Measurements from ENCODE around the gene SLC35D1.

SLC35D1 gene

DNA sequence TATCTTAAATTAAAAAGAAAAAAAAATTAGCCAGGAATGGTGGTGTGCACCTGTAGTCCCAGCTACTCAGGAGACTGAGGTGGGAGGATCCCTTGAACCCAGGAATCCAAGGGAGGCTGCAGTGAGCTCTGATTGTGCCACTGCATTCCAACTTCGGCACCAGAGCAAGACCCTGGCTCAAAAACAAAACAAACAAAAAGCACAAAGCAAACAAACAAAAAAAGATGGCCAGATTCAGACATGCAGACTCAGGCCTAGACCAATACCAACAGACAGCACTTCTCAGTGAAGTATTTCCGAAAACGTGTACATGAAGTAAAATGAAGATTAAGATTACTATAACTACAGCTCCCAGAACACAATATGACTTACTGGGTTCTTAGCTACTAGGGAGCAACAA is 10.6 kb downstream of the SLC35D1 start:
- no peak for DNase-seq

DNA sequence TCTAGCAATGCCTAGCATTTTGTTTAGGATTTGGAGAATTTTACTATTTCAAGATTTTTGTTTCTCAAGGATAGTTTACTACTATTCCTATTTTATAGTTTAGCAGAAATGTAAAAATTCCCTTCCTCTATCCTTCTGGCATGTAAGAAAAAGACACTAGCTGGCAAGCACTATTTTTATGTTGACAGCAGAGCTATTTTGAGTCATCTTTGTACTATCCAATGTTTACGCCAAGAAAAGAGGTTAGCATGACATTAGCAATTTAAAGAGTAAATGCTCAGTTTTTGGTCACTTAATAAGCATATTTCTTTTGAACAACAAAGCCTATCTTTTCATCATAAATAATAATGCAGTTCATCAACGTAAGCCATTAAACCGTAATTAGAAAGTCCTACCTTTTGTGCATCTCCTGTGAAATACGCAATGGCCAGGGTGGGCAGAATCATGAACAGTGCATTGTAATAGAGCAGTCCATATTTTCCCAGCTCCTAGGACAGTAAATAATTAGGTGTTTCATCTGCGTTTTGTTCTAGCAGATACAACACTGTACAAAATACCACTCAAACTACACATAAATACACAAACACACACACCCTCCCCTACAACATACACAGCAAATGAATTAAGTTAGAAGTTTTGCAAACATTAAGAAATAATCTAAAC is 12.0 kb downstream of the SLC35D1 start:
- no peak for DNase-seq

- DNase-seq: no peak
These were observed 13.5 kb downstream of the SLC35D1 start for GRCh38 chr1:67040405-67040804.

- no peak for DNase-seq
These were observed 22.1 kb downstream of the SLC35D1 start for GRCh38 chr1:67031859-67032247.

GRCh38 chr1:67031121-67031858 is 22.7 kb downstream of the SLC35D1 start:
- DNase-seq: no peak

- DNase-seq: no peak
These were observed 24.5 kb downstream of the SLC35D1 start for GRCh38 chr1:67029472-67029871.

- no peak for DNase-seq
These were observed 33.2 kb downstream of the SLC35D1 start for GRCh38 chr1:67020765-67021164.

DNA sequence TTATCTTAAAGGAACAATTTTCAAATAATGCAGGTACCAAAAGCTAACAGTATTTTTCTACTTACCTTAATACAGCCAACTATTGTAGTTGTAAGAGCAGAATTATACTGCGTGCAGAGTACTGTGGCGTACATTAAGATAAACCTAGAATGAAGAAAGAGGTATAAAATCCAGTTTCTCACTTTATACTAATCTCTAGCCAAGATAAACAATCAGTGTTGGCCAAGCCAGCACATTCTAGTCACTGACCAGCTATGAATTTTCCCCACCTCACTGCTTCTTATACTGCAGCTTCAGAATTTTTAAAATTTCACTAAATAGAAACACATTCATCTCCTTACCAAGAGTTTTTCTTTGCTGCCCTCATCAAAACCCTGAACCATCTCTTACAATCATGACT is 33.6 kb downstream of the SLC35D1 start:
- DNase-seq: no peak

DNA sequence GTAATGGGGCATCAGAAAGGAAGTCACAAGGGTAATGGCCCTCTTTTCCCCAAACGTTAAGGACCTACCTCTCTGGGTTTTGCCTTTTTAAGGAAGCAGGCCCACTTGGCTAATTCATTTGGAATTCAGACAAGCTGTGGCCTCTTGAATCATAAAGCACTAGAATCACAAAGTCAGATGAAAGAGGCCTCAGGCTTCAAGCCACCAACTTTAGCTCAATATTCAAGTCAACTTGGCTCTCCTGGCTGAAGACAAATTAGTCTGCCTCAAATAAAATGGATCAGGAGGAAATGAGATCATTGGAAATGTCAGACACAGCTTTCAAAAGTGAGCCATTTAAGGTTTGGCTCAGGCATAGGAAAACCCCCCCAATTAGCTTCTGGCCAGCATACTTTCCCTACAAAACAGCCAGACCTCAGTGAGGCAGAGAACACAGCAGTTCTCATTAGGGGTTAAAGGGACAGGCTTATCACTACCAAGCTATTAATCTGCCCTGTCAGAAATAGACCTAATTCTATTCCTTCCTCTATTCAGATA is 34.3 kb downstream of the SLC35D1 start:
- no peak for DNase-seq

GRCh38 chr1:67019121-67019520 is 34.8 kb downstream of the SLC35D1 start:
- DNase-seq: no peak

DNA sequence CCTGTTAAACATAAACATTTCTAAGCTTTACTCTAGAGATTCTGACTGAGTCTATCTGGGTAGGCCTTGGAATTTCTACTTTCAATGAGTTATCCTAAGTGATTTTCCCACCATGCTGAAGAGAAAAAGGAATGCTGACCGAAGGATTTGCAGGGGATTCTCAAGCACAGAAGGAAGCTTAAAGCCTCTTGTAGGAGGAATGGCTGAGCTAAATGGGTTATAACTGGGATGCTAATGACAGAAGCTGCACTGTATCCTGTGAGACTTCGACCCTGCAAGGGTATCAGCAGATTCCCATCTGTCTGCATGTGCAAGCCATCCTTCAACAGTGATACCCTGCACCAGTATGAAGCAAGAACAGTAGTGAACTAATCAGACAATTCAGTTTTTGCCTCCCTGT is 35.4 kb downstream of the SLC35D1 start:
- no peak for DNase-seq

DNA sequence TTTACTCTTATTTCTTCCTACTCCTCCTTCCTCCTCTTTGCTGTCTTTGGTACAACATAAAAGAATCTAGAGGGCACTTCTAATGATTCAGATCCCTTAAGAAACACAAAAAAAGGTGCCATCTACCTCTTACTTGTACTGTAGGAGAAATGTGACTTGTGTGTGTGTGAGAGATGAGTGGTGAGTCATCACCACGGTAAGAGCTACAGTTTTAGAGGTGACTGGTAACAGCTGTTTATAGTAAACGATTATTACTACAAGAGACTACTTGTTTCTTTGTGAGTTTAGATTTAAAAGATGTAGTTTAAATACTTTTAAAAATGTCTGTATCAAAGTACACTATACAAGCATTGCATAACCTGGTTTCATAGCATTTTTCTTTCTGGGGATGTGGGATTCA is 40.4 kb downstream of the SLC35D1 start:
- peak in 1 of 5 experiments; percentile 42 for DNase-seq

- DNase-seq: no peak
These were observed 44.2 kb downstream of the SLC35D1 start for GRCh38 chr1:67009792-67010191.

DNA sequence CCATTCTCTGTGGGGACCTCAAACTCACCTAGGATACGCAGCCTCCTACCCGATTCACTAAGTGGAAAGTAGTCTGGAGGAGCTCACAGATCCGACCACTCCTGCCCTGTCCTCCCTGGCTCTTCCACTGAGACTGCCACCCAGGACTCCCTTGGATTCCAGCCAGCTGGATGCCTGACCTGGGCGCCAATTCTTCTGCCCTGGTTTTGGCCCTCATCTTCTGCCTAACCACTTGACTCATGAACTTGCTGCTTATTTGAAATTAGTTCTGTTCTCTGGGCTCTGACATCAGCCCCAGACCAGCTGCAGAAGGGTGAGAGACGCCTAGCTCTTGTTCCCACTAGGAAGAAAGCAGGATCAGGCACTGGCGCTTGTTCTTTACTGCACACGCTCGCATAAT is 48.9 kb downstream of the SLC35D1 start:
- no peak for DNase-seq

- no peak for DNase-seq
These were observed 49.8 kb downstream of the SLC35D1 start for GRCh38 chr1:67004176-67004575.

DNA sequence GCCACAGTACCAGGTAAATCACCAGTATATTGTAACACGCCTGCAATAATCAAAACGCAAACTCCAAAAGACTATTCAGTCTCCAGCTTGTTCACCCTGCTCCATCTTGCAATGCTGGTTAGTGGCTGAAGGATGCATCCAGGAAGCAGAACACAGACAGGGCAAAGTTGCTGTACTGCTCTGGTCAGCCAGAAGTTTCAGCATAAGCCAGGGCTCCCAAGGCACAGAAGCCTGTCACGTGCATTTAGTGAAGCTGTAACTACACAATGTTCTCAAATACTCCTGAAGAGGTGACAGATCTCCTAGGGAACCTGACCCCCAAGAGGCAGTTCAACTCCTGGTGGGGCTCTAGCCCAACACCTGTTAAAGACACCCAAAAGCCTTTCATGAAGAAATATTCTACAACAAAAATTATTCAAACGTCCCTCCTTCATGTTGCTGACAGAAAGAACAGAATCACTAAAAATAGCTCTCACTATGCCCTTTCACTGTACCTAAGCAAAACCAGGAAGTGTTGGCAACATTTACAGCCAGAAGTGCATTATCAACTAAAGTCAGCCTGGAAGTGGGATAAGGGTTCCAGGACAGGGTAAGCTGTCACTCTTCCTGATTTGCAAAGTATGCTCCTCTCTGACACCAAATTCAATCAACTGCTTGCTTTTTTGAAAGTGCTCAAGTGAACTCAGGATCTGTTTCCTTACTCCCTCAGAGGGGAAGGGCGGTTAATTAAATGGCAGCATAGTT is 52.1 kb downstream of the SLC35D1 start:
- DNase-seq: no peak

DNA sequence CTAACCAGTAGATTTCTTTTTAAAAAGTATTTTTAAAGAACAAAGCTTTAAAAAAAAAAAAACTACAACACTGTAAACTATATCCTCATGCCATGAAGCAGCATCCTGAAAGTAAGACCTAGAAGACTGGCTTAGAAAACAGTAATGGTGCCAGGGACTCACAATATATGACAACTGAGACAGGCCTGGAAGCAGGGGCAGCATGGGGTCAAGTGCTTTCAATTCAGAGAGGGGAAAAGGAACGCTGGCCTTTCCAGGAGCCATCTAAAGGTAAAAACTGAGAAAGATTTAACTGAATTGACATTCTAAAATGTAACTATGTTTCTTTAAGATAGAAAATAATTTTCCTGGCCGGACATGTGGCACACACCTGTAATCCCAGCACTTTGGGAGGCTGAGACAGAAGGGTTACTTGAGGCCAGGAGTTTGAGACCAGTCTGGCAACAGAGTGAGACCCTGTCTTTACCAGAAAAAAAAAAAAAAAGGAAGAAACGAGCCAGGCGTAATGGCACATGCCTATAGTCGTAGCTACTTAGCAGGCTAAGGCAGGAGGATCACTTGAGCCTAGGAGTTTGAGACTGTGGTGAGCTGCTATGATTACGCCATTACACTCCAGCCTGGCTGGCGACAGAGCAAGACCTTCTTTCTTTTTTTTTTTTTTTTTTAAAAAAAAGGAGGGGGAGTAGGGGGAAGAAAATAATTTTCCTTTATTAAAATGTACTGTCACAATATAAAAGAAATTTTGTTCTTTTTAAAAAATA is 54.1 kb downstream of the SLC35D1 start:
- no peak for DNase-seq

DNA sequence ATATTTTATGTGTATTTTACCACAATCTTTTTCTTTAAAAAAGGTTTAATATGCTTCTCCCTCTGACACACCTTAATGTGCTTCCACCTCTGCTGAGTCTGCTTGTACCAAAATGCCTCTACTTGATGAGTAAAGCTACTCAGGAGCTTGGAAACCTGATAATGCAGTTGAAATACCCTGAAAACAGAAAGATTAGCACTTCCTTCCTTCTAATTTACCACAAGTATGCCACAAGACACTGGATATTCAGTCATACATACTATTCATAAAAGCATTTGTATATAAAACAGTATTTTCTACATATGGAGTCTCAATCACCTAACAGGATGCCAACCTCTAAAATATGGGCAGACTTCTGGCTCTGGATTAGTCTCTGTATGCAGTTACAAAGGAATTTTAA is 55.0 kb downstream of the SLC35D1 start:
- DNase-seq: peak in 1 of 5 experiments; percentile 29

- DNase-seq: peak in 4 of 5 experiments; percentile 9 to 79 (median 22)
These were observed 57.8 kb downstream of the SLC35D1 start for GRCh38 chr1:66996018-66996682.

DNA sequence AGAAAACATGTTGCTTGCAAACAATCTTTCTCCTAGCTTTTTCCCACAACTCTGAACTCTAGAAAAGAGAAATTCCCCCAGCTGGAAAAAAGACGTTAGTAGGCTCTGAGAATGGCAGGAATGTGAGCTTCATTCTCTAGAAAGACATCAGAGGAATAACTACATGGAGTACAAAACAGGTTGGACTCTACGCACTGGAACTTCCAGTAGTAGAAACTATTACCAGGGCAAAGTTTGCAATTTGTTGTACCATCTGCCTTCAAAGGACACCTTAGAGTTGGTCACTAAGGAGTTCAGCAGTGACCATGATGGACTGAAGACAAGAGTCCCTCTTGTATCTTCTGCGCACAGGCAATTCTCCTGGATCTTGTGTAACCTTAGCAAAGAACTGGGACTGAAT is 60.9 kb downstream of the SLC35D1 start:
- DNase-seq: no peak

GRCh38 chr1:66985835-66986234 is 68.1 kb downstream of the SLC35D1 start:
- no peak for DNase-seq

GRCh38 chr1:66984491-66984890 is 69.5 kb downstream of the SLC35D1 start:
- no peak for DNase-seq
